Skeletal muscle tissue (tissue), 4 donors: ENCODE results near the gene KCP. TPM values are rescaled to one million over a fixed set of nuclear protein-coding genes. Genes with fewer than 3 reads are reported as not detected.

ENCODE experiments used
- H3K27ac ChIP-seq: one replicate; pipeline ENCODE4 v1.7.0; 2013; ENCODE audit warnings: mild to moderate bottlenecking, low read depth, low read length, inconsistent platforms
- H3K27me3 ChIP-seq, 3 donors: one replicate each; pipeline ENCODE4 v1.7.0; 2013; ENCODE audit warnings: low read length in 3 of 3; ENCODE audit not compliant: control insufficient read depth in 3 of 3, insufficient read depth in 3 of 3
- H3K36me3 ChIP-seq, 3 donors: one replicate each; pipeline ENCODE4 v1.7.0; 2013; ENCODE audit warnings: low read length in 3 of 3; ENCODE audit not compliant: control insufficient read depth in 3 of 3, insufficient read depth in 3 of 3
- H3K4me1 ChIP-seq, 3 donors: one replicate each; pipeline ENCODE4 v1.7.0; 2013; ENCODE audit warnings: low read length in 3 of 3, mild to moderate bottlenecking in 3 of 3; ENCODE audit not compliant: control insufficient read depth in 3 of 3, insufficient read depth in 3 of 3
- H3K4me3 ChIP-seq, 3 donors: one replicate each; pipeline ENCODE4 v1.7.0; 2013; ENCODE audit warnings: low read length in 3 of 3
- H3K9ac ChIP-seq, 3 donors: one replicate each; pipeline ENCODE4 v1.7.0; 2013; ENCODE audit warnings: low read length in 3 of 3, mild to moderate bottlenecking in 3 of 3, moderate library complexity in 2 of 3, low read depth in 1 of 3
- H3K9me3 ChIP-seq, 3 donors: one replicate each; pipeline ENCODE4 v1.7.0; 2013; ENCODE audit warnings: low read length in 3 of 3; ENCODE audit not compliant: control insufficient read depth in 3 of 3
- total RNA-seq: library from RNA; depleted of rRNA; stranded (reverse); fragments of >200 nt; gene quantifications from one replicate; pipeline ENCODE4 v1.2.3, GENCODE V29; 2014
- donor health status: Osteomylitis.

Gene KCP
- total RNA-seq, 1 donor from 2014 or later = under 0.01 TPM

- no peaks in the 10 kb centered on the region for H3K9me3 ChIP-seq
- no peak overlapping the region for H3K4me3 ChIP-seq
- no peaks in the 10 kb centered on the region for H3K4me1 ChIP-seq
- H3K27me3 ChIP-seq = peaks cover 0 to 19% (median 14%) of the 10 kb centered on the region in 3 donors
- no peaks in the 10 kb centered on the region for H3K36me3 ChIP-seq
- no peak overlapping the region for H3K9ac ChIP-seq
- H3K27ac ChIP-seq = no peak overlapping the region
These were observed 11.4 kb upstream of the KCP start for GRCh38 chr7:128921866-128922440.

DNA sequence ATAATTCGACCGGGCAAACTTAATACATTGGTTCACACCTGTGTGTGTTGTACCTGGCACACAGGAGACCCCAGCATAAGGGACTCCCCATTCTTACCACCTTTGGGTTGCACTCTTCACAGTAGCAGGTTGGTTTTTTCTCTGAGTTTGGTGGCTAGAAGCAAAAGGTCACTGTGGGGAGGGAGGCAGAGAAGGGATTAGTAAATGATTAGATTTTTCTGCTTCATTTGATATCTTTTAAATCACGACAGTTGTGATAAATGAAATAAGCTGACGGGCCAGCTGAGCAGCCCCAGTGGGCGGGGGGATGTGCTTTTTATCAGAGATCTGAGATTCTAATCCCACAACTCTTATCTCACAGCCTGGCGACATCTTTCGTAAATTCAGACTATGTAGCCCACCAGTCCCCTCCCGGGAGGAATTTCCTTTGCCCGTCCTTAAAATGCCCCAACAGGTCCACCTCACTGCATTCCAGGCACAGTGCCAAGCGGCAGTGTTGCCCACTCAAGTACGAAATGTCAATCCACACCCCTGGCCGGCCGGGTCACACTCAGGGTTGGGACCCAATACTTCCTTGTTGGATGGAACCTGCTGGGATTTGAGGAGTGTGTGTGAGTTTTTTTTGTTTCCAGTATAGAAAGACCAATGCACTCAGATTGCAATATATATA is 10.5 kb upstream of the KCP start:
- H3K9me3 ChIP-seq = no peaks in the 10 kb centered on the region
- H3K36me3 ChIP-seq = no peaks in the 10 kb centered on the region
- H3K4me1 ChIP-seq = no peaks in the 10 kb centered on the region
- H3K4me3 ChIP-seq = no peak overlapping the region
- no peak overlapping the region for H3K9ac ChIP-seq
- no peak overlapping the region for H3K27ac ChIP-seq
- H3K27me3 ChIP-seq = peaks cover 6 to 27% (median 22%) of the 10 kb centered on the region in 3 donors

GRCh38 chr7:128919881-128920799 is 9.6 kb upstream of the KCP start:
- Histone ChIP-seq H3K27me3 (peaks cover 10 to 34% (median 29%) of the 10 kb centered on the region in 3 donors), H3K9ac (no peak overlapping the region), H3K36me3 (no peaks in the 10 kb centered on the region), H3K9me3 (no peaks in the 10 kb centered on the region), H3K27ac (no peak overlapping the region), H3K4me3 (no peak overlapping the region), H3K4me1 (peaks cover 0 to 4% (median 0%) of the 10 kb centered on the region in 3 donors)

DNA sequence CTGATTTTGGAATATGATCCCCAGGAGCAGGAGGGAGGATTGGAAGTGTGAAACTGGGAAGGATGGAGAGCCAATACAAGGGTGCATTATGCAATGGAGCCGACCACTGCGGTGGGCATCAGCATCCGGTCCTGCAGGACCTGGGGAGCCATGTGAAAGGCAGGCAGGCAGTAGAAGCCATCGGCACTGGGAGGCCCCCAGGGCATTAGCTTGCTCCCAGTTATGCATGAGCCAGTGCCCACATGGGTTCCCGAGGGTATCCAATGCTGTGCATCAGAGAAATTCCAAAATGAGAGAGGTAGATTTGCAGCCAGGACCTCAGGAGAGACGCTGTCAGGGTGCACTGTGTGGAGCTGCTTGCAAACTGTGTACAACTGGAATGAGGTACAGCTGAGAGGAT is 8.7 kb upstream of the KCP start:
- Histone ChIP-seq H3K27me3 (peaks cover 16 to 41% (median 36%) of the 10 kb centered on the region in 3 donors), H3K9me3 (no peaks in the 10 kb centered on the region), H3K4me1 (peaks cover 0 to 4% (median 0%) of the 10 kb centered on the region in 3 donors), H3K36me3 (no peaks in the 10 kb centered on the region), H3K27ac (no peak overlapping the region), H3K9ac (no peak overlapping the region), H3K4me3 (no peak overlapping the region)

DNA sequence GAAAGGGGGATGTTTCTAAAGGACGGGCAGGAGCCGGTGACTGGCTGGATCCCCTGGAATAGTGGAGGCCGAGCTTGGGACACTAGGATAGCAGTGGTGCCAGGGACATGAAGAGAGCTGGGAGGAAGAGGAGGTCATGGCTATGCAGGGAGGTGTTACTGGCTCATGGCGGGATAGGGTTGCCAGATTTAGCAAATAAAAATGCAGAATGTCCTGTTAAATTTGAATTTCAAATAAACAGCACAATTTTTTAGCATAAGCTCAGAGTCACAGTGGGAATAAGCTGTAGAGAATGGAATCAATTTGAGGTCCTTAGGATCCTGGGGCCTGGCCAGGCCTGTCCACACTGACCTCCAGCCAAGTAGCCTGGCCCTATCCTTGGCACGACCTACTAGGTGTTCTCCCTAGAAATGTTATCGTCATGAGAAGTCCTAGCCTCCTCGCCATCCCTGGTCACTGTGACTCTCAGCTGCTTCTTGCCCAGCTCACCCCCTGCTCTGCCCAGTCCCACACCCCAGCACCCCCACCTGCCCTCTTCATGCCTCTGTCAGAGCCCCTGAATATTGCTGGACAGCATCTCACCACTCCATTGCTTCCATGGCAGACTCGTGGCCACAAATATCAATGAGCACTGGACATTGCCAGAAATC is 7.6 kb upstream of the KCP start:
- peaks cover 0 to 4% (median 0%) of the 10 kb centered on the region in 3 donors for H3K4me1 ChIP-seq
- H3K9me3 ChIP-seq = no peaks in the 10 kb centered on the region
- H3K4me3 ChIP-seq = no peak overlapping the region
- peaks cover 19 to 46% (median 37%) of the 10 kb centered on the region in 3 donors for H3K27me3 ChIP-seq
- no peaks in the 10 kb centered on the region for H3K36me3 ChIP-seq
- no peak overlapping the region for H3K9ac ChIP-seq
- no peak overlapping the region for H3K27ac ChIP-seq

DNA sequence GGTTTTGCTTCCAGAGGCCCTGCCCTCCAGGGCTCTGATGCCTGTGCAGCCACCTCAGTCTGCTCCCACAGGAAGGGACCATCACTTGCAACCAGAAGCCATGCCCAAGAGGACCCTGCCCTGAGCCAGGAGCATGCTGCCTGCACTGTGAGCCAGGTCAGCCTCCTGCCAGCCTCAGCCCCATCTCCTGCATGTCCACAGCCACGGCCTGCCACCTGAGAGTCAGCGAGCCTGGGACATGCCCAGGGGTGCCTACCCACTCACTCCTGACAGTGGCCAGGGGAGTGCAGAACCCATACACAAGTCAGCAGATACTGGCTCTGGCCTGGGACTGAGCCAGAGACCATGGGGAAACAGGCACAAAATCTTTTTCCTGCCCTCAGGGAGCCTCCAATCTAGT is 6.6 kb upstream of the KCP start:
- Histone ChIP-seq H3K4me3 (no peak overlapping the region), H3K36me3 (no peaks in the 10 kb centered on the region), H3K27me3 (peaks cover 19 to 45% (median 33%) of the 10 kb centered on the region in 3 donors), H3K9ac (no peak overlapping the region), H3K4me1 (peaks cover 0 to 4% (median 0%) of the 10 kb centered on the region in 3 donors), H3K27ac (no peak overlapping the region), H3K9me3 (no peaks in the 10 kb centered on the region)

DNA sequence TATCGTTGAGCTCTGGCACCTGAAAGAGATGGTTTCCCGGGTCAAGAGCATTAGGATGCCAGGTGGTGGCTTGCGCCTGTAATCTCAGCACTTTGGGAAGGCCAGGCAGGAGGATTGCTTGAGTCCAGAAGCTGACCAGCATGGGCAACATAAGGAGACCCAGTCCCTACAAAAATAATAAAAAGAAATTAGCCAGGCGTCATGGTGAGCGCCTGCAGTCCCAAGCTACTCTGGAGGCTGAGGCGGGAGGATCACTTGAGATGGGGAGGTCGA is 6.1 kb upstream of the KCP start:
- no peak overlapping the region for H3K9ac ChIP-seq
- no peaks in the 10 kb centered on the region for H3K9me3 ChIP-seq
- peaks cover 22 to 46% (median 30%) of the 10 kb centered on the region in 3 donors for H3K27me3 ChIP-seq
- H3K36me3 ChIP-seq = no peaks in the 10 kb centered on the region
- peaks cover 0 to 4% (median 2%) of the 10 kb centered on the region in 3 donors for H3K4me1 ChIP-seq
- no peak overlapping the region for H3K4me3 ChIP-seq
- H3K27ac ChIP-seq = no peak overlapping the region

DNA sequence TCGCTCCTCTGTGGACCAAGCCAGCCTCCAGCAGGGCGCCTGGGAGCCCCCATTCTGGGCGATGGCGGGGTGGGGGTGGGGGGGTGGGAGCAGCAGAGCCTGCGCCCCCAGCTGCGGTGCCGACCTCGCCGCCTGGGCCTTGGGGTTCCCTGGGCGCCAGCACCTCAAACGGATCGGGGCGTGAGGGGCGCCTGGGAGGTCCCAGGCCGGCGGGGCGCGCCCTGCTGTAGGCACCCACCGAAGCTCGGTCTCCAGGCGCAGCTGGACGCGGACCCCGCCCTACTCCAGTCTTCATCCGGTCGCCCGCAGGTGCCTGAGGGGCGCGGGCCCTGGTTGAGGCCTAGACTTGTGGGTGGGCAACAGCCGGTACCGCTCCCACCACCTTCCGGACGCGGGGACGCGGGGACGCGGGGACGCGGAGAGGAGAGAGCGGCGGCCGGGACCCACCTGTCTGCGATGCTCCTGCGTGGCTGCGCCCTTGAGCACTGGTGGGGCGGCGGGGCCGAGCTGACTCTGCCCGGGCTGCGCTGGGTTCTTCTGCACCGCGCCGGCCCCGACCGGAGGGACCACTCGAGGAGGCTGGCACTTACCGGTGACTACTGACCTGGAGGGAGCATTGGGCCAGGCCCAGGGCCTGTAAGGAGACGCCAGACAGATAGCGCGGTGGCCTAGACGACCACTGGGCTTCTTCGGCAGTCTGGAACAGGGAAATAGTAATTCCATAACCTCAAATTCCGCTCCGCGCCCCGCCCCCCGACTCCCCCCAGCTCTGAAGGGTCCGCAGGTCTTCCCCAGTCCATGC is 5.5 kb upstream of the KCP start:
- Histone ChIP-seq H3K4me3 (peak overlapping the region; percentile 36 to 45 (median 43)), H3K27ac (no peak overlapping the region), H3K27me3 (peaks cover 22 to 48% (median 35%) of the 10 kb centered on the region in 3 donors), H3K4me1 (peaks cover 0 to 4% (median 2%) of the 10 kb centered on the region in 3 donors), H3K9me3 (no peaks in the 10 kb centered on the region), H3K9ac (no peak overlapping the region), H3K36me3 (no peaks in the 10 kb centered on the region)

GRCh38 chr7:128915271-128915819 is 4.8 kb upstream of the KCP start:
- Histone ChIP-seq H3K9ac (no peak overlapping the region), H3K36me3 (no peaks in the 10 kb centered on the region), H3K4me1 (peaks cover 0 to 4% (median 2%) of the 10 kb centered on the region in 3 donors), H3K9me3 (no peaks in the 10 kb centered on the region), H3K27me3 (peaks cover 25 to 47% (median 42%) of the 10 kb centered on the region in 3 donors), H3K27ac (no peak overlapping the region), H3K4me3 (peak overlapping the region; percentile 36 to 45 (median 43))
